ENCODE measurements around the gene PRR23A.
"Not testable (repeated sequence)": the region's sequence is repeated elsewhere in the genome, so short reads cannot be mapped to it uniquely, and the experiment has no call there.

The PRR23A gene

GRCh38 chr3:139006051-139006716 lies at the start of gene PRR23A:
TSS of gene PRR23A (minus strand) at chr3:139006268. CDS start at chr3:139006268, 0 bp downstream.
- no peak for DNase-seq (ENCODE audit: low spot score)

- DNase-seq (ENCODE audit: low spot score): no peak
Observed at GRCh38 chr3:139052802-139053600, 46.9 kb upstream of the PRR23A start.

GRCh38 chr3:139044366-139045210 lies 38.5 kb upstream of the PRR23A start, which contains the start of gene PRR23C:
TSS of gene PRR23C (minus strand) at chr3:139044892. CDS start at chr3:139044620, 272 bp downstream.
- DNase-seq (ENCODE audit: low spot score): no peak

GRCh38 chr3:139043554-139044365 lies 37.7 kb upstream of the PRR23A start:
- DNase-seq (ENCODE audit: low spot score): no peak

GRCh38 chr3:139037478-139037877 lies 31.4 kb upstream of the PRR23A start:
- no peak for DNase-seq (ENCODE audit: low spot score)

- no peak for DNase-seq (ENCODE audit: low spot score)
Observed at GRCh38 chr3:139032326-139033002, 26.4 kb upstream of the PRR23A start.

- DNase-seq (ENCODE audit: low spot score): not testable (repeated sequence)
Observed at GRCh38 chr3:139030576-139030975, 24.5 kb upstream of the PRR23A start.

GRCh38 chr3:139024968-139025367 lies 18.9 kb upstream of the PRR23A start:
- no peak for DNase-seq (ENCODE audit: low spot score)

GRCh38 chr3:139020868-139021234 lies 14.8 kb upstream of the PRR23A start, which contains the start of gene PRR23B:
TSS of gene PRR23B (minus strand) at chr3:139020926. CDS start at chr3:139020661, 265 bp downstream.
- DNase-seq (ENCODE audit: low spot score): no peak

GRCh38 chr3:139020036-139020867 lies 14.2 kb upstream of the PRR23A start:
- DNase-seq (ENCODE audit: low spot score): no peak

- no peak for DNase-seq (ENCODE audit: low spot score)
Observed at GRCh38 chr3:139016430-139017048, 10.5 kb upstream of the PRR23A start.

GRCh38 chr3:139005356-139005993 lies 593 bp downstream of the PRR23A start:
- no peak for DNase-seq (ENCODE audit: low spot score)

GRCh38 chr3:138995706-138996105 lies 10.4 kb downstream of the PRR23A start:
- DNase-seq (ENCODE audit: low spot score): no peak

- no peak for DNase-seq (ENCODE audit: low spot score)
Observed at GRCh38 chr3:138987181-138987580, 18.9 kb downstream of the PRR23A start.

GRCh38 chr3:138985932-138986331 lies 20.1 kb downstream of the PRR23A start:
- DNase-seq (ENCODE audit: low spot score): no peak

GRCh38 chr3:138984816-138985215 lies 21.3 kb downstream of the PRR23A start:
- no peak for DNase-seq (ENCODE audit: low spot score)

- no peak for DNase-seq (ENCODE audit: low spot score)
Observed at GRCh38 chr3:138976047-138976446, 30.0 kb downstream of the PRR23A start.

- DNase-seq (ENCODE audit: low spot score): no peak
Observed at GRCh38 chr3:138975351-138975750, 30.7 kb downstream of the PRR23A start.

GRCh38 chr3:138974462-138974861 lies 31.6 kb downstream of the PRR23A start:
- DNase-seq (ENCODE audit: low spot score): no peak
